IPS-20b (cell line): ENCODE data around the gene BPI.
"Not testable (repeated sequence)": the region's sequence is repeated elsewhere in the genome, so short reads cannot be mapped to it uniquely, and the experiment has no call there.

Experiments used
- H3K27ac ChIP-seq: one replicate; pipeline ENCODE4 v1.5.1; 2013; ENCODE audit warnings: low read length
- H3K27me3 ChIP-seq: 2 replicates; pipeline ENCODE4 v1.6.1; 2013; ENCODE audit warnings: mild to moderate bottlenecking, low read length, inconsistent platforms; ENCODE audit not compliant: insufficient read depth
- H3K36me3 ChIP-seq: 2 replicates; pipeline ENCODE4 v1.6.1; 2013; ENCODE audit warnings: low read depth, mild to moderate bottlenecking, inconsistent platforms, low read length, moderate library complexity; ENCODE audit not compliant: insufficient read depth
- H3K4me1 ChIP-seq: 2 replicates; pipeline ENCODE4 v1.6.1; 2013; ENCODE audit warnings: mild to moderate bottlenecking, control low read depth, inconsistent platforms, low read length, moderate library complexity; ENCODE audit not compliant: insufficient read depth
- H3K4me3 ChIP-seq: 2 replicates; pipeline ENCODE4 v1.5.1; 2013; ENCODE audit warnings: mild to moderate bottlenecking, low read length, inconsistent platforms
- H3K9ac ChIP-seq: 2 replicates; pipeline ENCODE4 v1.6.1; 2013; ENCODE audit warnings: low read depth, mild to moderate bottlenecking, inconsistent platforms, low read length, moderate library complexity
- H3K9me3 ChIP-seq: 2 replicates; pipeline ENCODE4 v1.6.1; 2013; ENCODE audit warnings: mild to moderate bottlenecking, low read depth, low read length, inconsistent platforms; ENCODE audit not compliant: insufficient read depth

Gene BPI

DNA sequence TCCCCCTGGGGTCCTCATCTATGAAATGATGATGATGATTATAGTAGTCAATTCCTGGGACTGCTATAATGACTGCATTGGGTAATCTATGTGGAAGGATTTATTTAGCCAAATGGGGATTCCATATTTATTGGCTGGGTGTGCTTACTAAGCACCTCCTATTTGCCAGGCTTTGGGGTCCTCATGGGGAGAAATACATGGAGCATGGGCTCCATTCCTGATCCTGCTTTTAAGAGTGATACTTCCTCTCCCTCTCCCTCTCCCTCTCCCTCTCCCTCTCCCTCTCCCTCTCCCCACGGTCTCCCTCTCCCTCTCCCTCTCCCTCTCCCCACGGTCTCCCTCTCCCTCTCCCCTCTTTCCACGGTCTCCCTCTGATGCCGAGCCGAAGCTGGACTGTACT, 73.9 kb downstream of the BPI start:
- H3K27ac ChIP-seq, H3K36me3 ChIP-seq: not testable (repeated sequence)

DNA sequence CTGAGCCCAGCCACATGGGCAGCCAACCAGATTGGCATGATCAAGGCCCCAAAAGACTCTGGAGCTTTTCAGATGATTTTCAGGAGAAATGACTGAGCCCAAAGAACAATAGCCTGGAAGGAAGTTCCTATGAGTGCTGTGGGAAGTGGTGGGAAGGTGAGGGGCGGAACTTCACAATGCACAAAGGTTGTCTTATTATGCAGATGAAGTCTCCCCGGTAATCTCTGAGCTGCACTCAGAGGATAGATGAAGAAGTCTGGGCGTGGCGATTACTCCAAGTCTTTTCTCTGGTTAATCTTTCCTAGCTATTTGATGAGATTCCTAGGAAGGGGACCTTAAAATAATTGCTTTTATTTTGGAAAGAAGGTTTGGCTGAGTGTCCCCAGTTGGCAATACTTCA, 79.2 kb downstream of the BPI start:
- H3K36me3 ChIP-seq: no peaks in the 10 kb centered on the region
- H3K27me3 ChIP-seq: no peaks in the 10 kb centered on the region
- no peak overlapping the region for H3K9ac ChIP-seq
- no peaks in the 10 kb centered on the region for H3K9me3 ChIP-seq
- H3K4me3 ChIP-seq: no peak overlapping the region
- H3K27ac ChIP-seq: no peak overlapping the region
- H3K4me1 ChIP-seq: peaks cover 8% of the 10 kb centered on the region; the same call in 1 of the 2 replicates

More for the DNA sequence above, 73.9 kb downstream of the BPI start:
- not testable (repeated sequence) for H3K9me3 ChIP-seq, H3K9ac ChIP-seq, H3K4me1 ChIP-seq, H3K27me3 ChIP-seq, H3K4me3 ChIP-seq

DNA sequence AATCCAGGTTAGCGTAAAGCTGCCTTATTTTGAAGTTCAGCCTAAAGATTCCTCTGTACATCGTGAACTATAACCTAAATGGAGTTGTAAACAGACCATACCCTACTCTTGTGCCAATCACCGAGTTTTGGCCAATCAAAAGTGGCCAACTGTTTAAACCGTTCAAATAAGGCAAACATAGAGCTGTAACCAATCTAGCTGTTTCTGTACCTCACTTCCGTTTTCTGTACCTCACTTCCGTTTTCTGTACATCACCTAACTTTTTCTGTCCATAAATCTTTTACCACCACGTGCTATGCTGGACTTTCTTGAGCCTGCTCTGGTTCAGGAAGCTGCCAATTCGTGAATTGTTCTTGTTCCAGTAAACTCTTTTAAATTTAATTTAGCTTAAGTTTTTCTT, 82.0 kb downstream of the BPI start:
- H3K27ac ChIP-seq: no peak overlapping the region
- H3K4me1 ChIP-seq: peaks cover 8% of the 10 kb centered on the region; the same call in 1 of the 2 replicates
- no peaks in the 10 kb centered on the region for H3K36me3 ChIP-seq
- no peak overlapping the region for H3K4me3 ChIP-seq
- H3K9me3 ChIP-seq: no peaks in the 10 kb centered on the region
- H3K9ac ChIP-seq: no peak overlapping the region
- H3K27me3 ChIP-seq: no peaks in the 10 kb centered on the region

DNA sequence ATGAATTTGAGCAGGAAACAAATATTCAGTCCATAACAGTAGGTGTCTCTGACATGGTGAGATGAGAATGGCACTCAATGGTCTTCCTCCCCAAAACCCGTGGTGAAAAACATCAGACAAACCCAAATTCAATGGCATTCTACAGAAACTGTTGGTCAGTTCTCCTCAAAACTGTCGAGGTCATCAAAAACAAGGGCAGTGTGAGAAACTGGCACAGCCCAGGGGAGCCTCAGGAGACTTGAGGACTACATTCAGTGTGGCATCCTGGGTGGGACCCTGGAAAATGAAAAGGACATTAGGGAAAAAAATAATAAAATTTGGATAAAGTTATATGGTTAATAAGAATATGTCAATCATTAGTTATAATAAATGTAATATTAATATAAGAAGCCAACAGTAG, 82.9 kb downstream of the BPI start:
- Histone ChIP-seq H3K36me3 (no peaks in the 10 kb centered on the region), H3K4me3 (no peak overlapping the region), H3K27ac (no peak overlapping the region), H3K9ac (no peak overlapping the region), H3K4me1 (peaks cover 8% of the 10 kb centered on the region; the same call in 1 of the 2 replicates), H3K9me3 (no peaks in the 10 kb centered on the region), H3K27me3 (no peaks in the 10 kb centered on the region)
